Fibroblast of mammary gland (primary cell): ENCODE data around the gene IDUA.
"Not testable (repeated sequence)": the region's sequence is repeated elsewhere in the genome, so short reads cannot be mapped to it uniquely, and the experiment has no call there.

ENCODE experiments used
- DNase-seq: peaks from one replicate; pipeline ENCODE4 v3.0.0-alpha.2; 2010; ENCODE audit warnings: low read depth
- H3K4me3 ChIP-seq: 2 replicates; pipeline ENCODE4 v1.5.1; 2011; ENCODE audit warnings: low read depth, mild to moderate bottlenecking, low read length, moderate library complexity; ENCODE audit not compliant: control insufficient read depth
- TF ChIP-seq, protein P1 (sequence below): conservative IDR thresholded peaks from 2 replicates; pipeline ENCODE4 v1.5.1; 2011; ENCODE audit warnings: low read depth, low read length, inconsistent platforms; ENCODE audit not compliant: control insufficient read depth, insufficient read depth

Gene IDUA

DNA sequence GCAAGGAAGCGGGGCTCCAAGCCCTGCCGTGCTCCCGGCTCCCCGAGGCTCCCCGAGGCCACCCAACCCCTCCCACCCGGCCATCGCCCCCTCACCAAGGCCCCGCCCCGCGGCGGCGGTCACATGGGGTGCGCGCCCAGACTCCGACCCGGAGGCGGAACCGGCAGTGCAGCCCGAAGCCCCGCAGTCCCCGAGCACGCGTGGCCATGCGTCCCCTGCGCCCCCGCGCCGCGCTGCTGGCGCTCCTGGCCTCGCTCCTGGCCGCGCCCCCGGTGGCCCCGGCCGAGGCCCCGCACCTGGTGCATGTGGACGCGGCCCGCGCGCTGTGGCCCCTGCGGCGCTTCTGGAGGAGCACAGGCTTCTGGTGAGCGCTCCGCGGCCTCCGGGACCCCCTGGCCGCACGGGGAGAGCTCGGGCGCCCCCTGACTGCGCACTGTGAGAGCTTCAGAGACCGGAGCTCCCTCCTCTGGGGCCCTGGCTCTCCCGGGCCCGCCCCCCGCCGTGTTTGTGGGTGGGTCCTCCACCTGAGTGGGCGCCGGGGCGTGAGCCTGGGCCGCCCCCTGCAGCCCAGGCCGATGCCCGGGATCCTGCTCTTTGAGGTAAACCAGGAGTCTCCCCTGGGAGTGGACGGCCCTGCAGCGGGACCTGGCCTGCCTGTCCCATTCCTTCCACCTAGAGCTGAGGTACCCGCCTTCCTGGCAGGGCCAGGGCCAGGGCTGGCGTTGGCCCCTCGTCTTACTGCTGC is at the start of gene IDUA:
IDUA (plus strand) TSS at position 166 of the 745 bp plus-strand sequence; CDS start at position 207, 41 bp downstream.
- H3K4me3 ChIP-seq: peak within 1 kb of the TSS; percentile 54
- DNase-seq: peak; percentile 44
- TF ChIP-seq, protein P1, sequence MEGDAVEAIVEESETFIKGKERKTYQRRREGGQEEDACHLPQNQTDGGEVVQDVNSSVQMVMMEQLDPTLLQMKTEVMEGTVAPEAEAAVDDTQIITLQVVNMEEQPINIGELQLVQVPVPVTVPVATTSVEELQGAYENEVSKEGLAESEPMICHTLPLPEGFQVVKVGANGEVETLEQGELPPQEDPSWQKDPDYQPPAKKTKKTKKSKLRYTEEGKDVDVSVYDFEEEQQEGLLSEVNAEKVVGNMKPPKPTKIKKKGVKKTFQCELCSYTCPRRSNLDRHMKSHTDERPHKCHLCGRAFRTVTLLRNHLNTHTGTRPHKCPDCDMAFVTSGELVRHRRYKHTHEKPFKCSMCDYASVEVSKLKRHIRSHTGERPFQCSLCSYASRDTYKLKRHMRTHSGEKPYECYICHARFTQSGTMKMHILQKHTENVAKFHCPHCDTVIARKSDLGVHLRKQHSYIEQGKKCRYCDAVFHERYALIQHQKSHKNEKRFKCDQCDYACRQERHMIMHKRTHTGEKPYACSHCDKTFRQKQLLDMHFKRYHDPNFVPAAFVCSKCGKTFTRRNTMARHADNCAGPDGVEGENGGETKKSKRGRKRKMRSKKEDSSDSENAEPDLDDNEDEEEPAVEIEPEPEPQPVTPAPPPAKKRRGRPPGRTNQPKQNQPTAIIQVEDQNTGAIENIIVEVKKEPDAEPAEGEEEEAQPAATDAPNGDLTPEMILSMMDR: no peak

GRCh38 chr4:939508-939907 is 47.3 kb upstream of the IDUA start:
- not testable (repeated sequence) for H3K4me3 ChIP-seq, DNase-seq

DNA sequence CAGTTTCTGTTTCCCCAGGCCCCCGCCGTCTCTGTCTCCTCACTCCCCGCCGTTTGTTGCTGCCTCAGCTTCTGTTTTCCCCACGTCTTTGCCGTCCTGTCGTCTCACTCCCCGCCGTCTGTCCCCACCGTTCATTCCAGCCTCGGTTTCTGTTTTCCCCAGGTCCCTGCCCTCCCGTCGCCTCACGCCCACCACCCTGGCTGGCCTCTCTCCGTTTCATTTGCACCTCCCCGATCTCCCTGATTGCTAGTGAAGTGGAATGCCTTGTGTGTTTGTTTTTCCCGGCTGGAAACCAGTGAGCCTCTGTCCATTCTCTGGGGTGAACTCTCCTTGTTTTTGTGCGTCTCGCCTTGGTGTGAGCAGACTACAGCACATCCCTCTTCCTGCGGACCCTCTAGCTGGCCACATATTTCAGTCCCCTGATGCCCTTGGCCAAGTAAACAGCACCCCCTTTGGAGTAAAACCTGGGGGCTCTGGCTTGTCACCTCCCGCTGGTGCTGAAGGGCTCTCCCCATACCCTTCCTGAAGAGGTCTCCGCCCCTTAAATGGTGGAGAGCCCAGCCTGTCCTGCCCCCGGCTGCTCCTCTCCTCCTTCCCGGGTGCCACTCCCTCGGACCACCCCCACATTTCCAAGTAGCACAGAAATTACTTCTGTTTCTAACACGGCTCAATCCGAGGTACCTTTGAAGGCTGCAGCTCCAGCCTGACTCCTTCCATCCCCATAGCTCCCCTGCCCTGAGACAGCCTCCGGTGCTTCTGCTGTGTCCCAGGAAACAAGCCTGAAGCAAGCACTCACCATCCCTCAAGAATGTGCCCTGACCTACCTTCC is 41.4 kb upstream of the IDUA start:
- TF ChIP-seq, protein P1: no peak
- no peak for DNase-seq
- no peak overlapping the region for H3K4me3 ChIP-seq

DNA sequence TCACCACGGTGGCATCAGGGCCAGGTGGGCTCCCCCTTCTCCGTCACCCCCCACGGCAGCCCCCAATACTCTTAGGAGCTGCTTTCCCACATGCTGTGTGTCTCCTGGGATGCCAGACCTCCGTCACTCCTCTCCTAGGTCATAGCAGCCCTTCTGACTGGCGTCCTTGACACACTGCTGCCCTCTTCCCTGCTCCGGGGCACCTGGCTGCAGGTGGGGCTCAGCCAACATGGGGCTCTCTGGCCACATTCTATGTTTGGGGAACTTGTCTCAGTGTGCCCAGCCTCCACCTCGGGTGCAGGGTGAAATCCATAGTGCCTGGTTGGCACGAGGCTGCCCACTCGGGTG is 40.8 kb upstream of the IDUA start:
- DNase-seq: no peak
- no peak overlapping the region for H3K4me3 ChIP-seq
- TF ChIP-seq, protein P1: no peak

DNA sequence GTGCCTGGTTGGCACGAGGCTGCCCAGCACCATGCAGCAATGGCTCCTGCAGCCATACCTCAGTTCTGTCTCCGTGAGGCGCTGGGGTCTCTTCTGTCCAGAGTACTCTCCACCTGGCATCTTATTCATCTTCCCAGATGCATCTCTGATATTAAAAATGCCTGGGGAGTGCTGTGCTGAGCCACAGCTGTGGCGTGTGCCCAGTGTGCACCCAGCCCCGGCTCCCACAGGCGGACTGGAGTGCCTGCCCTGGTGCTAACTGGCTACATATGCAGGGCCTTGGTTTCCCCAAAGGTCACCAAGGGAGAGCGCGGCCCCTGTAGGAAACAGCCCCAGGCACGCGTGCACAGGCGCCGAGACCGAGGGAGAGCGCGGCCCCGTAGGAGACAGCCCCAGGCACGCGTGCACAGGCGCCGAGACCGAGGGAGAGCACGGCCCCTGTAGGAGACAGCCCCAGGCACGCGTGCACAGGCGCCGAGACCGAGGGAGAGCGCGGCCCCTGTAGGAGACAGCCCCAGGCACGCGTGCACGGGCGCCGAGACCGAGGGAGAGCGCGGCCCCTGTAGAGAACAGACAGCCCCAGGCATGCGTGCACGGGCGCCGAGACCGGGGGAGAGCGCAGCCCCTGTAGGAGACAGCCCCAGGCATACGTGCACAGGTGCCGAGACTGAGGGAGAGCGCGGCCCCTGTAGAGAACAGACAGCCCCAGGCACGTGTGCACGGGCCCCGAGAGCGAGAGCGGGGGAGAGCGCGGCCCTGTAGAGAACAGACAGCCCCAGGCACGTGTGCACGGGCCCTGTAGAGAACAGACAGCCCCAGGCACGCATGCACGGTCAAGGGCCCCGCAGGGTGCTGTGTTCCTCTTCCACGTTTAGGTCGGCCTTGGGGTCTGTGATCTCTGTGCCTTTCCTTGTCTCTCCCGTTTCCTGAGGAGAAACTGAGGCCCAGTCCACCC is 40.0 kb upstream of the IDUA start:
- TF ChIP-seq, protein P1: no peak
- H3K4me3 ChIP-seq: no peak overlapping the region

DNA sequence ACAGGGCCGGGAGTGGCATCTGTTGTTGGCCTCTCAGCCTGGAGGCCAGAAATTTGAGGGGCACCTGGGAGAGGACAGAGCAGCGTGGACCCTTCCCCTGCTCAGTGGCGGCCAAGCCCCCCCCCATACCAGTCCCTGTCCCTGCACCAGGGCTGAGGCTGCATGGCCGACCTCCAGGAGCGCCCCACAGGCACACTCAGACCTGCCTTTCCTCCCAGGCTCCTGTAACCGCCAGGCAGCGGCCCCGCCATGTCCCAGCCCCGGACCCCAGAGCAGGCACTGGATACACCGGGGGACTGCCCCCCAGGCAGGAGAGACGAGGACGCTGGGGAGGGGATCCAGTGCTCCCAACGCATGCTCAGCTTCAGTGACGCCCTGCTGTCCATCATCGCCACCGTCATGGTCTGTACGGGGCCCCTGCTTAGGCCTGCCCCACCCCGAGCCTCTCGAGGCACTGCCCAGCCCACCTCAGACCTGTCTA is 39.3 kb upstream of the IDUA start:
- no peak overlapping the region for H3K4me3 ChIP-seq
- TF ChIP-seq, protein P1: no peak
- DNase-seq: no peak

More for the DNA sequence above, 40.0 kb upstream of the IDUA start:
- DNase-seq: no peak
